Measurements from ENCODE around the gene INPP5B. TPM values are rescaled to one million over a fixed set of nuclear protein-coding genes. Genes with fewer than 3 reads are reported as not detected.
"Not testable (repeated sequence)": the region's sequence is repeated elsewhere in the genome, so short reads cannot be mapped to it uniquely, and the experiment has no call there.

Gene INPP5B
- total and polyA plus RNA-seq, 2 of the 13 experiments (the other 11 are each of a cell fraction or from before 2014, with no cell fraction given) = 9.0 to 9.8 TPM

GRCh38 chr1:37975083-37975482 is 28.2 kb upstream of the INPP5B start (continued):
- TF ChIP-seq, protein P1, sequence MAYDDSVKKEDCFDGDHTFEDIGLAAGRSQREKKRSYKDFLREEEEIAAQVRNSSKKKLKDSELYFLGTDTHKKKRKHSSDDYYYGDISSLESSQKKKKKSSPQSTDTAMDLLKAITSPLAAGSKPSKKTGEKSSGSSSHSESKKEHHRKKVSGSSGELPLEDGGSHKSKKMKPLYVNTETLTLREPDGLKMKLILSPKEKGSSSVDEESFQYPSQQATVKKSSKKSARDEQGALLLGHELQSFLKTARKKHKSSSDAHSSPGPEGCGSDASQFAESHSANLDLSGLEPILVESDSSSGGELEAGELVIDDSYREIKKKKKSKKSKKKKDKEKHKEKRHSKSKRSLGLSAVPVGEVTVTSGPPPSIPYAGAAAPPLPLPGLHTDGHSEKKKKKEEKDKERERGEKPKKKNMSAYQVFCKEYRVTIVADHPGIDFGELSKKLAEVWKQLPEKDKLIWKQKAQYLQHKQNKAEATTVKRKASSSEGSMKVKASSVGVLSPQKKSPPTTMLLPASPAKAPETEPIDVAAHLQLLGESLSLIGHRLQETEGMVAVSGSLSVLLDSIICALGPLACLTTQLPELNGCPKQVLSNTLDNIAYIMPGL (CRISPR knock-in tag; IDR thresholded peaks at IDR 0.05; ENCODE audit: borderline replicate concordance in 1 of 2, low read depth in 1 of 2) = peak in 1 of 2 experiments; percentile 33; a peak in 1 of 4 replicates
- TF ChIP-seq, protein P2, sequence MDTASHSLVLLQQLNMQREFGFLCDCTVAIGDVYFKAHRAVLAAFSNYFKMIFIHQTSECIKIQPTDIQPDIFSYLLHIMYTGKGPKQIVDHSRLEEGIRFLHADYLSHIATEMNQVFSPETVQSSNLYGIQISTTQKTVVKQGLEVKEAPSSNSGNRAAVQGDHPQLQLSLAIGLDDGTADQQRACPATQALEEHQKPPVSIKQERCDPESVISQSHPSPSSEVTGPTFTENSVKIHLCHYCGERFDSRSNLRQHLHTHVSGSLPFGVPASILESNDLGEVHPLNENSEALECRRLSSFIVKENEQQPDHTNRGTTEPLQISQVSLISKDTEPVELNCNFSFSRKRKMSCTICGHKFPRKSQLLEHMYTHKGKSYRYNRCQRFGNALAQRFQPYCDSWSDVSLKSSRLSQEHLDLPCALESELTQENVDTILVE (CRISPR knock-in tag; IDR thresholded peaks at IDR 0.05) = 0 out of 2 replicates have a peak, but pooled peaks have one; percentile 33

DNA sequence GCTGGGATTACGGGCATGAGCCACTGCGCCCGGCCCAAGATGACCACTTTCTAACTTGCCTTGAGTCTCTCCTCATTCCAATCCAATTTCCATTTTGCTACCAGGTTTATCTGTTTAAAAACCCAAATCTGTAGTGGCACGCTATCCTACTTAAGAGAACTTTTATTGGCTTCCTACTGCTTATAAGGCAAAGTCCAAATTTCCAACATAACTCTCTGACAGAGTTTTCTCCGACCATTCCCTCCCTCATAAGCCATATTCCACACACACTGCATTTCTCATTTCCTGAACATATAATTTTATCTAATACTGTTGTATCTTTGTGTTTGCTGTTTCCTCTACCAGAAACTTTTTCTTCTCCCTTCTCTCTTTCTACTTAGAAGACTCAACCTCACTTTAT is 27.7 kb upstream of the INPP5B start:
- H3K4me3 ChIP-seq (replicated peaks in 1 of 3; ENCODE audit: insufficient read depth in 1 of 3, low read depth in 2 of 3, low read length in 3 of 3) = no peak overlapping the region
- POLR2A ChIA-PET = no interaction called here
- FAIRE-seq = no peak
- no peak overlapping the region for H2AFZ ChIP-seq (ENCODE audit: low read length)
- TF ChIP-seq ISX (CRISPR knock-in tag; conservative IDR thresholded peaks at IDR 0.05) = no peak
- TF ChIP-seq ZNF512 (CRISPR knock-in tag; IDR thresholded peaks at IDR 0.05) = no peak
- no peak for TF ChIP-seq ZUFSP (CRISPR knock-in tag; IDR thresholded peaks at IDR 0.05; ENCODE audit: borderline replicate concordance)
- no peak for TF ChIP-seq NR2C2 (CRISPR knock-in tag; IDR thresholded peaks at IDR 0.05; ENCODE audit: borderline replicate concordance)
- BruUV-seq (replicated peaks) = no TSS peak
- H3K4me1 ChIP-seq (ENCODE audit: insufficient read depth, low read length) = no peaks in the 10 kb centered on the region
- no peaks in the 10 kb centered on the region for H3K9me3 ChIP-seq (ENCODE audit: low read length)
- ATAC-seq = no peak
- no peak for DNase-seq (ENCODE audit: low spot score)
- WGBS (ENCODE audit: low lambda C conversion rate) = 98% methylated on average over 5 of the region's 5 CpGs
- H3K4me2 ChIP-seq (ENCODE audit: low read depth, low read length) = no peak overlapping the region
- no peak overlapping the region for H3K9ac ChIP-seq (ENCODE audit: insufficient read depth, low read depth, low read length)
- H3K79me2 ChIP-seq (ENCODE audit: insufficient read depth, low read length) = no peaks in the 10 kb centered on the region
- peaks cover 17 to 51% of the 10 kb centered on the region in 2 experiments for H3K36me3 ChIP-seq (replicated peaks in 1 of 2; ENCODE audit: control insufficient read depth in 1 of 2, insufficient read depth in 2 of 2, low read length in 2 of 2)
- intact Hi-C loops (cut with micrococcal nuclease; ENCODE audit: unreplicated experiment) (no loop called here), in situ Hi-C loops (cut with HindIII; ENCODE audit: extremely low pct_ligation_motif_present, low pct_unique_long_range_greater_than_20kb) (no loop called here)
- H3K27ac ChIP-seq (ENCODE audit: extremely low read length, insufficient read depth, low read length) = no peak overlapping the region
- CTCF ChIA-PET (ENCODE audit: low intra/inter-chr PET ratio, low total read pairs) = interaction anchor here (1.5 to 2.1 kb wide), 2 partner anchors 55 to 84 kb away, joined by 8 to 23 read pairs; no protein-coding TSS in a partner anchor
- H4K20me1 ChIP-seq (ENCODE audit: insufficient read depth, low read length) = no peaks in the 10 kb centered on the region
- H3K27me3 ChIP-seq (ENCODE audit: control insufficient read depth in 1 of 2, insufficient read depth in 2 of 2, low read length in 2 of 2) = no peaks in the 10 kb centered on the region

DNA sequence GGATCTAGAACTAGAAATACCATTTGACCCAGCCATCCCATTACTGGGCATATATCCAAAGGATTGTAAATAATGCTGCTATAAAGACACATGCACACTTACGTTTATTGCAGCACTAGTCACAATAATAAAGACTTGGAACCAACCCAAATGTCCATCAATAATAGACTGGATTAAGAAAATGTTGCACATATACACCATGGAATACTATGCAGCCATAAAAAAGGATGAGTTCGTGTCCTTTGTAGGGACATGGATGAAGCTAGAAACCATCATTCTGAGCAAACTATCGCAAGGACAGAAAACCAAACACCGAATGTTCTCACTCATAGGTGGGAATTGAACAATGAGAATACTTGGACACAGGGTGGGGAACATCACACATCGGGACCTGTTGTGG is 26.8 kb upstream of the INPP5B start:
- H2AFZ ChIP-seq (ENCODE audit: low read length); CTCF ChIA-PET (ENCODE audit: low intra/inter-chr PET ratio, low total read pairs); FAIRE-seq; H3K27ac ChIP-seq (ENCODE audit: extremely low read length, insufficient read depth, low read length); BruUV-seq (replicated peaks); H3K79me2 ChIP-seq (ENCODE audit: insufficient read depth, low read length); POLR2A ChIA-PET; H3K9ac ChIP-seq (ENCODE audit: insufficient read depth, low read depth, low read length); H3K4me2 ChIP-seq (ENCODE audit: low read depth, low read length); H3K9me3 ChIP-seq (ENCODE audit: low read length); ATAC-seq; H3K4me3 ChIP-seq (replicated peaks in 1 of 3; ENCODE audit: insufficient read depth in 1 of 3, low read depth in 2 of 3, low read length in 3 of 3); in situ Hi-C loops (cut with HindIII; ENCODE audit: extremely low pct_ligation_motif_present, low pct_unique_long_range_greater_than_20kb); H3K27me3 ChIP-seq (ENCODE audit: control insufficient read depth in 1 of 2, insufficient read depth in 2 of 2, low read length in 2 of 2); H4K20me1 ChIP-seq (ENCODE audit: insufficient read depth, low read length); intact Hi-C loops (cut with micrococcal nuclease; ENCODE audit: unreplicated experiment); DNase-seq (ENCODE audit: low spot score); H3K4me1 ChIP-seq (ENCODE audit: insufficient read depth, low read length): not testable (repeated sequence)
- peaks cover 22 to 51% of the 10 kb centered on the region in 2 experiments for H3K36me3 ChIP-seq (replicated peaks in 1 of 2; ENCODE audit: control insufficient read depth in 1 of 2, insufficient read depth in 2 of 2, low read length in 2 of 2)
- 99% methylated on average over 5 of the region's 5 CpGs for WGBS (ENCODE audit: low lambda C conversion rate)
